Suprapubic skin (tissue), 4 donors: ENCODE measurements around the gene THY1. TPM values are rescaled to one million over a fixed set of nuclear protein-coding genes. Genes with fewer than 3 reads are reported as not detected.
A peak's percentile ranks its signal among the peaks of the same experiment; 100 is the strongest.

Experiments
- DNase-seq, 2 donors: peaks; one replicate each; pipeline ENCODE4 v3.0.0-alpha.2; 2019; ENCODE audit warnings: low spot score in 2 of 2
- H3K27ac ChIP-seq: fragments of 200-600 bp; sonication (generic); one replicate; pipeline ENCODE4 v1.5.1; 2019
- H3K27me3 ChIP-seq: fragments of 200-600 bp; sonication (generic); one replicate; pipeline ENCODE4 v1.5.1; 2019
- H3K36me3 ChIP-seq: fragments of 200-600 bp; sonication (generic); one replicate; pipeline ENCODE4 v1.5.1; 2019
- H3K4me1 ChIP-seq: fragments of 200-600 bp; sonication (generic); one replicate; pipeline ENCODE4 v1.5.1; 2019
- H3K4me3 ChIP-seq: fragments of 200-600 bp; sonication (generic); one replicate; pipeline ENCODE4 v1.5.1; 2019; ENCODE audit warnings: mild to moderate bottlenecking
- H3K9me3 ChIP-seq: fragments of 200-600 bp; sonication (generic); one replicate; pipeline ENCODE4 v1.5.1; 2019
- EP300 ChIP-seq: sonication (generic); formaldehyde crosslinking; IDR thresholded peaks from one replicate; pipeline ENCODE4 v1.6.1; 2017; ENCODE audit warnings: antibody characterized with exemption
- POLR2A ChIP-seq, 2 donors: fragments of 450-650 bp; IDR thresholded peaks; one replicate each; pipeline ENCODE4 v1.6.1; 2017; ENCODE audit warnings: antibody characterized with exemption in 2 of 2, mild to moderate bottlenecking in 2 of 2, moderate library complexity in 2 of 2
- POLR2AphosphoS5 ChIP-seq, 3 donors: sonication (generic); formaldehyde crosslinking; IDR thresholded peaks; one replicate each; pipeline ENCODE4 v1.6.1; 2017; ENCODE audit warnings: antibody characterized with exemption in 3 of 3
- WGBS: methylation state at CpG from one replicate; pipeline ENCODE4 v1.1.5; 2018; 5-methylcytosine and 5-hydroxymethylcytosine counted together
- total RNA-seq, 4 donors: library from RNA; depleted of rRNA; stranded (reverse); fragments of >200 nt; gene quantifications; one replicate each; pipeline ENCODE4 v1.1.0, GENCODE V29; 2016
- TF ChIP-seq, protein P1 (sequence below), 2 donors: fragments of 200-600 bp in 1 of 2; fragments of 450-650 bp in 1 of 2; sonication (generic) in 1 of 2; IDR thresholded peaks; one replicate each; pipeline ENCODE4 v1.5.1; 2016 to 2019; ENCODE audit warnings: antibody characterized with exemption in 2 of 2, mild to moderate bottlenecking in 1 of 2, moderate library complexity in 1 of 2

The THY1 gene
- total RNA-seq, 4 donors from 2014 or later: 3.5 to 18.8 (median 6.9) TPM

DNA sequence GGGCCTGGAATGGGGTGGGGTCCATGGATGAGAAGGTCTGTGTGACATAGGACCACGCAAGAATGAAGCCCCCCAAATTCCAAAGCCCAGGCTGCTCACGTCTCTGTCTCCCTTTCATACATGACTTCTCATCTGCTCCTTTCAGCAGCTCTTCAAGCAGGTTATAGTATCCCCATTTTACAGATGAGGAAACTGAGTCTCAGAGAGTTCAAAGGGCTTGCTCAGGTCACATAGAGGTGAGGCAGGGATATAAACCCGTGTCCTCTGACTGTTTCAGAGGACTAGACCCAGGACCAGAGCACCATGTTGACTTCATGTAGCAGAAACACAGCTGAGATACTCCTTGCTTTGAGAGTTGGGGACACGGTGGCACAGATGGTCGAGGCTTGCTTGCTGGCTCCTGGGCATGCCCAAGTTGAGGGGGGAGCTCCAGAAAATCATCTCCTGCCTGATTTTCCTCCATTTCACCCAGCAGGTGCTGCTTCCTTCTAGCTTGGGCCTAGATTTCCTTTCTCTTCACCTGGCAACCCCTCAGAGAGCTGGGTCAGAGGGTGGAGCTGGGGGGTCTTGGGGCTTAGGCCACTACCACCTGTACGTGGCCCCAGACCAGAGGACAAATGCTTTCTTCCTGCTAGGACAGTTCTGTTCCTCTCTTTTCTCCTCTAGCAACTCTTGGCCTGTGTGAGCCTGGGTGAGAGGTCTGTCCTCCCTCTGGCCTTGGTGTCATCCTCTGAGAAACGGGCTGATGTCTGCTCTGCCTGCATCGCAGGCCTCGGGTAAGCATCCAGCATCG, 24.1 kb upstream of the THY1 start:
- no peaks in the 10 kb centered on the region for H3K27me3 ChIP-seq
- TF ChIP-seq POLR2AphosphoS5 (IDR thresholded peaks at IDR 0.05) (no peak), POLR2A (IDR thresholded peaks at IDR 0.05) (no peak), EP300 (no peak)
- TF ChIP-seq, protein P1, sequence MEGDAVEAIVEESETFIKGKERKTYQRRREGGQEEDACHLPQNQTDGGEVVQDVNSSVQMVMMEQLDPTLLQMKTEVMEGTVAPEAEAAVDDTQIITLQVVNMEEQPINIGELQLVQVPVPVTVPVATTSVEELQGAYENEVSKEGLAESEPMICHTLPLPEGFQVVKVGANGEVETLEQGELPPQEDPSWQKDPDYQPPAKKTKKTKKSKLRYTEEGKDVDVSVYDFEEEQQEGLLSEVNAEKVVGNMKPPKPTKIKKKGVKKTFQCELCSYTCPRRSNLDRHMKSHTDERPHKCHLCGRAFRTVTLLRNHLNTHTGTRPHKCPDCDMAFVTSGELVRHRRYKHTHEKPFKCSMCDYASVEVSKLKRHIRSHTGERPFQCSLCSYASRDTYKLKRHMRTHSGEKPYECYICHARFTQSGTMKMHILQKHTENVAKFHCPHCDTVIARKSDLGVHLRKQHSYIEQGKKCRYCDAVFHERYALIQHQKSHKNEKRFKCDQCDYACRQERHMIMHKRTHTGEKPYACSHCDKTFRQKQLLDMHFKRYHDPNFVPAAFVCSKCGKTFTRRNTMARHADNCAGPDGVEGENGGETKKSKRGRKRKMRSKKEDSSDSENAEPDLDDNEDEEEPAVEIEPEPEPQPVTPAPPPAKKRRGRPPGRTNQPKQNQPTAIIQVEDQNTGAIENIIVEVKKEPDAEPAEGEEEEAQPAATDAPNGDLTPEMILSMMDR (IDR thresholded peaks at IDR 0.05): no peak
- no peaks in the 10 kb centered on the region for H3K9me3 ChIP-seq
- peak in 1 of 2 donors; percentile 24 for DNase-seq
- no peak overlapping the region for H3K4me3 ChIP-seq
- no peak overlapping the region for H3K27ac ChIP-seq
- WGBS: 64% methylated on average over 10 of the region's 10 CpGs
- no peaks in the 10 kb centered on the region for H3K36me3 ChIP-seq
- H3K4me1 ChIP-seq: peaks cover 12% of the 10 kb centered on the region

DNA sequence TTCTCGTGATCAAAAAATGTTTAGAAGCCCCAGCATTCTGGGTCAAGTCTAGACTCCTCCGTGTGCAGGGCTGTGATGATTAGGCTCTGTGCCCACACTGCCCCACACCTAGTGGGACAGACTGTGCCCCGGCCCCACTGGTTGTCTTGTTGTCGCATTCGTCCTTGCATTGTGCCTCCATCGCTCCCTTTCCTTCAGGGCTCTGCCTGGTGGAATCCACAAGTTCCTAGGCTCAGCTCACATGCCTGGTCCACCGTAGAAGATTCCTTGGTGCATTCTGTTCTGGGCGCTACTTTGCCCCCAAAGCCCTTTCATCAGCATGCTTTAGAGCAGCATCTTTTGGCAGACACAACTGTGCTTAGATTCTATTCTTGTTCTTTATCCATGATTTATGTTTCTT, 23.5 kb upstream of the THY1 start:
- H3K4me3 ChIP-seq: no peak overlapping the region
- no peaks in the 10 kb centered on the region for H3K9me3 ChIP-seq
- peak overlapping the region; percentile 36 for H3K27ac ChIP-seq
- no peaks in the 10 kb centered on the region for H3K27me3 ChIP-seq
- WGBS: 78% methylated on average over 8 of the region's 8 CpGs
- H3K4me1 ChIP-seq: peaks cover 12% of the 10 kb centered on the region
- no peak for TF ChIP-seq EP300
- TF ChIP-seq, protein P1 (IDR thresholded peaks at IDR 0.05): no peak
- no peak for TF ChIP-seq POLR2AphosphoS5 (IDR thresholded peaks at IDR 0.05)
- no peak for TF ChIP-seq POLR2A (IDR thresholded peaks at IDR 0.05)
- DNase-seq: no peak
- H3K36me3 ChIP-seq: no peaks in the 10 kb centered on the region

DNA sequence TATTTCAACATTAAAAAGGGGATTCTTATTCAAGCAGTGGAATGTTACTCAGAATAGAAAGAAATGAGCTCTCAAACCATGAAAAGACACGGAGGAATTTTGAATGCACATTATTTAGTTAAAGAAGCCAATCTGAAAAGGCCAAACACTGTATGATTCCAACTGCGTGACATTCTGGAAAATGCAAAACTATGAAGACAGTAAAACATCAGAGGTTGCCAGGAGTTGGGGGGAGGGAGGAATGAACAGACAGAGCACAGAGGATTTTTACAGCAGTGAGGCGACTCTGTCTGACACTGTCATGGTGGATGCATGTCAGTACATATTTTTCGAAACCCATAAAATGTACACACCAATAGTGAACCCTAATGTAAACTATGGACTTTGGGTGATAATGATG, 22.9 kb upstream of the THY1 start:
- H3K27me3 ChIP-seq: no peaks in the 10 kb centered on the region
- 61% methylated on average over 4 of the region's 4 CpGs for WGBS
- no peak for DNase-seq
- H3K36me3 ChIP-seq: no peaks in the 10 kb centered on the region
- TF ChIP-seq EP300 (no peak), POLR2AphosphoS5 (IDR thresholded peaks at IDR 0.05) (no peak), POLR2A (IDR thresholded peaks at IDR 0.05) (no peak)
- TF ChIP-seq, protein P1 (IDR thresholded peaks at IDR 0.05): no peak
- no peaks in the 10 kb centered on the region for H3K9me3 ChIP-seq
- peak overlapping the region; percentile 36 for H3K27ac ChIP-seq
- peaks cover 12% of the 10 kb centered on the region for H3K4me1 ChIP-seq
- H3K4me3 ChIP-seq: no peak overlapping the region

- no peak for DNase-seq
- H3K36me3 ChIP-seq: no peaks in the 10 kb centered on the region
- H3K9me3 ChIP-seq: no peaks in the 10 kb centered on the region
- H3K4me1 ChIP-seq: peaks cover 12% of the 10 kb centered on the region
- no peak overlapping the region for H3K4me3 ChIP-seq
- WGBS: 72% methylated on average over 11 of the region's 11 CpGs
- peak overlapping the region; percentile 32 for H3K27ac ChIP-seq
- TF ChIP-seq, protein P1 (IDR thresholded peaks at IDR 0.05): no peak
- TF ChIP-seq POLR2A (IDR thresholded peaks at IDR 0.05) (no peak), POLR2AphosphoS5 (IDR thresholded peaks at IDR 0.05) (no peak), EP300 (no peak)
- H3K27me3 ChIP-seq: no peaks in the 10 kb centered on the region
These were observed 22.4 kb upstream of the THY1 start for GRCh38 chr11:119445379-119445778.

DNA sequence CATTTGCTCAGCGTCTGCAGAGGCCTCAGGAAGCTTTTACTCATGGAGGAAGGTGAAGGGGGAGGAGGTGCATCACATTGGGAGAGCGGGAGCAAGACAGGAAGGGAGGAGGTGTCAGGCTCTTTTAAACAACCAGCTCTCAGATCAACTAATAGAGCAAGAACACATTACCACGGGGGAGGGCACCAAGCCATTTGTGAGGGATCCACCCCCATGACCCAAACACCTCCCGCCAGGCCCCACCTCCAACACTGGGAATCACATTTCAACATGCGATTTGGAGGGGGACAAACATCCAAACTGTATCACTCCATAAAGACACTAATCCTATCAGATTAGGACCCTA, 18.9 kb upstream of the THY1 start:
- no peak overlapping the region for H3K27ac ChIP-seq
- TF ChIP-seq, protein P1 (IDR thresholded peaks at IDR 0.05): no peak
- TF ChIP-seq POLR2A (IDR thresholded peaks at IDR 0.05): no peak
- no peak for TF ChIP-seq EP300
- no peak for TF ChIP-seq POLR2AphosphoS5 (IDR thresholded peaks at IDR 0.05)
- WGBS: 75% methylated on average over 5 of the region's 5 CpGs
- DNase-seq: no peak
- peaks cover 8% of the 10 kb centered on the region for H3K4me1 ChIP-seq
- no peaks in the 10 kb centered on the region for H3K27me3 ChIP-seq
- no peak overlapping the region for H3K4me3 ChIP-seq
- no peaks in the 10 kb centered on the region for H3K36me3 ChIP-seq
- no peaks in the 10 kb centered on the region for H3K9me3 ChIP-seq
